ENCODE data around the gene KRT23. TPM values are rescaled to one million over a fixed set of nuclear protein-coding genes. Genes with fewer than 3 reads are reported as not detected.
A peak's percentile ranks its signal among the peaks of the same experiment; 100 is the strongest.
"Not testable (repeated sequence)": the region's sequence is repeated elsewhere in the genome, so short reads cannot be mapped to it uniquely, and the experiment has no call there.

Gene KRT23
- total RNA-seq, 1 donor from 2014 or later, result 107 TPM

GRCh38 chr17:40949418-40949817, 12.0 kb upstream of the KRT23 start:
- DNase-seq, result no peak

DNA sequence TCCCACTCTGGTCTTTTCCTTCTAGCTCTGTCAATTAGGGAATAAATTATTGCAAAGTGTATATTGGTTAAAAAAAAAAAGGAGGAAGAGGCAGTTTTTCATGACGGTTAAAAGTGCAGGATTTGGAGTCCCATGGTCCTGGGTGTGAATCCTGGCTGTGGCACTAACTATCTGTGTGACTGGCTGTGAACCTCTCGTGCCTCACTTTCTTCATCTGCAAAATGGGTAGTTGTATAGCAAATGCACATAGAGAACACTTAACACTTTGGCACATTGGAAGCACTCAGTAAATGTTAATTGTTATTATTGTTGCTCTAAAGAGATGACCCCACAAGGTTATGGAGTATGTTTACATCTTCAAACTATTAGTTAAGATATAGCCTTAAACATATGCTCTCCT, 10.5 kb upstream of the KRT23 start:
- no peak for DNase-seq

DNA sequence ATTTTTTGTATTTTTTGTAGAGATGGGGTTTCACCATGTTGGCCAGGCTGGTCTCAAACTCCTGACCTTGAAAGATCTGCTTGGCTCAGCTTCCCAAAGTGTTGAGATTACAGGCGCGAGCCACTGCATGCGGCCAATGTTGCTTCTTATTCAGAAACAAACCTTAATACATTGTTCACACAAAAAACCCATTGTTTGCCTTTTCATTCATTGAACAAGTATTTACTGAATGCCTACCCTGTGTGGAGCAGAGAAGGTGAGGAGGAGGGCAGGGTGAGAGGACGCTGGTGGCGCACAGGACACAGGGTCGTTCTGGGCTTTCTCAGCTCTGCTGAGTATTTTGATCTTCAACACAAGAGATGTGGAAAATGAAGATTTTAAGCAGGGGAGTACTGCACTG, 8.0 kb upstream of the KRT23 start:
- DNase-seq, result no peak

DNA sequence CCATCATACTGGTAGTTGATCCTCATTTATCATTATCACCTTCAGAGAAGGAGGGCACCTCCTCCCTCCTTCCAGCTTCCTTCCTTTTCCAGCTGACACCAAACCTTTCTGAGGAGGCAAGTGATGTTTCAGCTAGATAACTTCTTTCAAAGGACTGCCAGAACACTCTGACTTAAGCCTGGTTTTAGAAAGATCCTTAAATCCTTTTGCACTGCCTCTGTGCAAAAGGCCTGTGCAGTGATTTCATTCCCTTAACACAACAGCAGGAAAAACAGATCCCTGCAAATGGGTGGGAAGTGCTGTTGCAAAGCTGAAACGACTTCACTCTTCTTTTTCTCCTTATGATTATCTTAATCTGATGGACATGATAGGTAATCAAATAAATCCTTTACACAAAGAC, 7.1 kb upstream of the KRT23 start:
- no peak for DNase-seq

GRCh38 chr17:40942553-40942952, 5.1 kb upstream of the KRT23 start:
- DNase-seq, result no peak

- DNase-seq, result no peak
Observed at GRCh38 chr17:40940266-40940665, 2.8 kb upstream of the KRT23 start.

DNA sequence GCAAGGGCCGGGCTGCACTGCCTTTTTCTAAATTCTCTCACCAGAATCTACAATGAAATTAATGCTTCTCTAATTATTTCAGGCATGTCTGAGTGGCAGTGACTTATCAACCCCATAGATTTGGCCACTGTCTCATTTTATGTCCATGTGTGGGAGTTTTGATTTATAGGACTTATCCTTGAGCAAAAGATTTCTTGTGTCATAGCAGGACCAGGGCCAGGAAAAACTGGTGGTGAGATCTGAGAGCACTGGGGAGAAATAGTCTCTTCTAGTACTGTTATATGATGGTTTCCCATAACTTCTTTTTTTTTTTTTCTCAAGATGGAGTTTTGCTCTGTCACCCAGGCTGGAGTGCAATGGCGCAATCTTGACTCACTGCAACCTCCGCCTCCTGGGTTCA, 1.5 kb upstream of the KRT23 start:
- no peak for DNase-seq

DNA sequence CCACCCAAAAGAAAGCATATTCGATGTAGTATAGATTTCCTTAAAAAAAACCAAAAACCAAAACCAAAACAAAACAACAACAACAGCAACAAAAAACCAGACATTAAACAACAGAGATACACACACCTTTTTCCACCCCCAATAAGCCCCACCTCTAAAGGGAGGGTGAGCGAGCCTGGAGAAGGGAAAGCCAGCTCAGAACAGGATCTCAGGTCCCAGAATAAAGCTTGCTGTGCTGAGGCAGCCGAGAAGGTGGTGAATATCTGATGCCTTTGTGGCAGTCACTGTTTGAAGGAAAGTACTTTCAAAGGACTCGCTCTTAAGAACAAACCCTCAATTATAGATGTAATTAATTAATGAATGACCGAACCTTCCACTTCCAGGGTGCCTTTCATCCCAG, 470 bp downstream of the KRT23 start:
- no peak for DNase-seq

GRCh38 chr17:40936437-40936971, 942 bp downstream of the KRT23 start:
- no peak for DNase-seq

GRCh38 chr17:40935624-40936023, 1.8 kb downstream of the KRT23 start:
- no peak for DNase-seq

GRCh38 chr17:40932608-40933007, 4.8 kb downstream of the KRT23 start:
- DNase-seq, result no peak

DNA sequence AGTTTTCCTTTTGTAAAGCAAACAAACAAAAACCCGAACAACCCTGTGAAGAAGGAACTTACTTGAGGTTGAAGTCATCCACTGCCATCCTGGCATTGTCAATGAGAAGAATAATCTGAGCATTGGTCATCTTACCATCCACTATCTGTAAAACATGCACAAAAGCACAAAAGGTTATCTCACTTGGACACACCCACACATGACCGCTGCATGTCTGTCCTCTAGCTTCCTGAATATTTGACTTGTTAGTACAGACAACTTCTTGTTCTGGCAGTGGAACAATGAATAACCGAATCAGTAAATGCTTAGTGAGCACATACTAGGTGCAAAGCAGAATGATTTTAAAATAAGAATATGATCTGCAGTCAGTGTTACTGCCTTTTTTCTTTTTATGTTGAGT, 6.1 kb downstream of the KRT23 start:
- DNase-seq, result no peak

- DNase-seq, result no peak
Observed at GRCh38 chr17:40926341-40926740, 11.1 kb downstream of the KRT23 start.

DNA sequence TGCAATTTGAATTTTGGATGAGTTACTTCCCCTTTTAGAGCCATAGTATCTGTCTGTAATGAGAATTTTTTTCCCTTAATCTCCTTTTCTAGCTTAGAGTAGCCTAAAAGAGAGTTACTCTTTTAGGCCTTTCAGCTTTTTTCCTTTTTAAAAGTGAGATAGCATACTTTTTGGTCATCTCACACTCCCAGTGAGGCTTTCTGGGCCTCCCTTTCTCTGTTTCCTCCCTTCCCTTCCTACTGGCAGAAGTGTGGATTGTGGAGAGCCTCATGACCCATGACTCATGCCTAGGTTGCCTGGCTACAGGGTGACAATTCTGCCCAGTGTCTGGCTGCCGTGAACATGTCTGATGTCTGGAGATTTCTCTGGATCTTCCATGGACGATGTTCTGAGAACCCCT, 15.2 kb downstream of the KRT23 start:
- no peak for DNase-seq

DNA sequence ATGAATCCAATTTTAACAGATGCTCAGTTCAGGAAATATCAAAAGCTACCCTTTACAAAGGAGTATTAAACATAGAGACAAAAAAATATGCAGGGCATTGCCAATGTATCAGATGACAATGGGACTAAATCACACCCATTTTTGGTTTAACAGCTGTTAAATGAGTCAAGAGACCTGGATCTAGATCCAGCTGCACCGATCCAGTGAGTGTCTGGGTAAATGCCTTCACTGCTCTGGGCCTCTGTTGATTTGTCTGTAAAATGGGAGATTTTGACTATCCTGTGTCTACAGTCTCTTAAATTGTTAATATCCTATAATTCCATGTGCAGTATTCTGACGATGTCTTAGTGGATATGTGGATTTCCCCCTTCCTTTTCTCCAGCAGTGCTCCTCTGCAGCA, 16.4 kb downstream of the KRT23 start:
- no peak for DNase-seq

DNA sequence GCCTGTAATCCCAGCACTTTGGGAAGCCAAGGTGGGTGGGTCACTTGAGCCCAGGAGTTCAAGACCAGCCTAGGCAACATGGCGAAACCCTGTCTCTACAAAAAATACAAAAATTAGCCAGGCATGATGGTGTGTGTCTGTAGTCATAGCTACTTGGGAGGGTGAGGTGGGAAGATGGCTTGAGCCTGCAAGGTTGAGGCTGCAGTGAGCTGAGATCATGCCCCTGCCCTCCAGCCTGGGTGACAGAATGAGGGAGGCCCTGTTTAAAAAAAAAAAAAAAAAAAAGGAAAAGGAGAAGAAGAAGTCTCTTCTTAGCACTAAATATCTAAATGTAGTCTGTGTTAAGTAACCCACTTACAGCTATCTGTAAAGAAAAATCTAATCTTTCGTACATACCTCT, 20.3 kb downstream of the KRT23 start:
- DNase-seq, result not testable (repeated sequence)

DNA sequence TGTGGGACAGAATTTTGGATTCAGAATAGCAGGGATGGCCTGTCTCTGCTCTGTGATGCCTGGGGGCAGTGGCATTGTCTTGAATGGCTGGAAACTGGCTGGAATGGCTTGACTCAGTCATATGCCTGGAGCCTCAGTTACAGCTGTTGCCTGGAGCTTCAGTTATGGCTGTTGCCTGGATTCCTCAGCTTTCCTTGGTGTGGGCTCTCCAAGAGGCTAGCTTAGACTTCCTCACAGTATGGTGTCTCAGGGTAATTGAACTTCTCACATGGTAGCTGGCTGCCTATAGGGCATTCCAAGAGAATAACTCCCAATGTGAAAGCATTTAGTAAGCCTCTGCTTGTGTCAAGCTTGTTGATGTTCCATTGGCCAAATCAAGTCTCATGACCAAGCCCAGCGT, 21.1 kb downstream of the KRT23 start:
- DNase-seq, result no peak

GRCh38 chr17:40915721-40916256, 21.7 kb downstream of the KRT23 start:
- DNase-seq, result no peak

- no peak for DNase-seq
Observed at GRCh38 chr17:40915199-40915661, 22.2 kb downstream of the KRT23 start.

DNA sequence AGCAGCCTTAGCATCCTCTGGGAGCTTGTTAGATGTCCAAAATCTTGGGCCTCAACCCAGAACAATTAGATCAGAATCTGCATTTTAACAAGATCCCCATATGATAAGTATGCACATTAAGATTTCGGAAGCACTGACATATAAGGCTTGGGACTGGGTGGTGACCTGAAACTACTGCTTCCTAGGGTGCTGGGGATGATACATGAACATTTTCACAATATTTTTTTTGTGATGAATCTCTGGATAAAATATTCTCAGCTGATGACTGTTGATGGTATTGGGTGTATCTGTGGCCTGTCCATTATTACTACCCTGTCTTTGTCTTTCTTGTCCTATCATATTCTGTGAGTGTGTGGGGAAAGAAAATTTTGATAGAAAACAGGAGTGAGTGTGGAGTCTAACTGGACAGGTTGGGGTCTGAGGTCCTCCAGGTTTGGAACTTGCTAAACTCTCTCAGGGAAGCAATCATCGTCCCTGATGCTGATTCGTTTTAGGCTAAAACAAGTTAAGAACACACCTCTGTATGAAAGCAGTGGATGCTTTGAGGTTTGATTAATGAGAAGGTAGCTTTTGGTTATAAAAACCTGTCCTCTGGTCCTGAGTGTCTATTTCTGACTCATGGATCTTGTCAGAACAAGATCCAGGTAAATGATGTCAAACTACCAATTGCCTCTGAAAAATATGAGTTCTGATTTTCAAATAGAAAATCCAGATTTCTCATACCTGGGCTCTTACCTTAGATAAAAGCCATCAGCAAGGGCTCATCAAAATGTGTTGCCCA, 23.2 kb downstream of the KRT23 start:
- no peak for DNase-seq

- DNase-seq, result no peak
Observed at GRCh38 chr17:40912486-40913210, 24.8 kb downstream of the KRT23 start.

GRCh38 chr17:40910441-40910841, 27.0 kb downstream of the KRT23 start:
- peak; percentile 86 for DNase-seq

- peak; percentile 59 for DNase-seq
Observed at GRCh38 chr17:40909755-40910154, 27.7 kb downstream of the KRT23 start.

Data from skin of body (tissue), 2 donors.